NOMO-1 (cell line): Measurements from ENCODE around the gene SPTBN1.
A peak's percentile ranks its signal among the peaks of the same experiment; 100 is the strongest.

ENCODE experiments used
- DNase-seq, 2 experiments: peaks; one replicate each; lab custom pipeline; 2025; ENCODE audit not compliant: unreplicated experiment in 2 of 2; lab: John Stamatoyannopoulos, UW

Gene SPTBN1

GRCh38 chr2:54549917-54550518, 93.9 kb downstream of the SPTBN1 start:
- no peak for DNase-seq

- DNase-seq, result no peak
Observed at GRCh38 chr2:54550547-54550946, 94.4 kb downstream of the SPTBN1 start.

GRCh38 chr2:54551123-54551756, 95.1 kb downstream of the SPTBN1 start:
- DNase-seq, result no peak

DNA sequence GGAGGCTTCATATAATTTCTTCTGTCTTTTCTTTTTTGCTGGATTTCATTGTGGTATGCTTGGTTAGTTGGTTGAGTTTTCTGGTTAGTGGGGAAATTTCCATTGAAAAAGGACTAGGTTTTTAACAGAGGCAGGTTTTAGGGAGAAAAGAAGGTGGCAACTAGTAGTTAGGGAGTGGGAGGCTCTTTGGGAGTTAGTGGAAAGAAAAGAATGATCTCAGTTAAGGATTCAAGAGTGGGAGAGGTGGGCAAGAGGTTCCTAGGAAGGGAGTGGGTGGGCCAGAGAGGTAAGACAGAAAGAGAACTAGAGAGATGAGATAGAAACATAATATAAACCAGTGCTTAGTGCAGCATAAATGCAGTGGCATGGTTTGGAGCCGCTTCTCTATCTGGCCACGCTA, 96.9 kb downstream of the SPTBN1 start:
- DNase-seq, result no peak

DNA sequence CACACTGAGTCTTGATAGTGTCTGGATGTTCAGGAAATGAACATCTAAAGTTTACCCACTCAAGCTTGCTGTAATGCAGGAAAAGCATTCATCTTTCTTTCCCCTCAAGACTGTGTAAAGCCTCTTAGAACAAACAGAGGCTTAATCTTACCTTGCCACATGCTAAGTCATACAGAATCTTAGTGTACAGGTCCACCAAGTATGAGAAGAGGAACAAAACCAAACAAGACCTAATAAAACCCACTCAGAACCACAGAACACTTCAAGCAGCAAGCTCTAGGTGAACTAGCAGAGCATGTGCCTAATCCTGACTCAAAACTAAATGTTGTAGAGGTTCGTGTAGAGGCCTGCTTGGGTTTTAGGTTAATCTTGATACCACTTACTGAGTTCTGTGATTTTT, 97.6 kb downstream of the SPTBN1 start:
- no peak for DNase-seq

DNA sequence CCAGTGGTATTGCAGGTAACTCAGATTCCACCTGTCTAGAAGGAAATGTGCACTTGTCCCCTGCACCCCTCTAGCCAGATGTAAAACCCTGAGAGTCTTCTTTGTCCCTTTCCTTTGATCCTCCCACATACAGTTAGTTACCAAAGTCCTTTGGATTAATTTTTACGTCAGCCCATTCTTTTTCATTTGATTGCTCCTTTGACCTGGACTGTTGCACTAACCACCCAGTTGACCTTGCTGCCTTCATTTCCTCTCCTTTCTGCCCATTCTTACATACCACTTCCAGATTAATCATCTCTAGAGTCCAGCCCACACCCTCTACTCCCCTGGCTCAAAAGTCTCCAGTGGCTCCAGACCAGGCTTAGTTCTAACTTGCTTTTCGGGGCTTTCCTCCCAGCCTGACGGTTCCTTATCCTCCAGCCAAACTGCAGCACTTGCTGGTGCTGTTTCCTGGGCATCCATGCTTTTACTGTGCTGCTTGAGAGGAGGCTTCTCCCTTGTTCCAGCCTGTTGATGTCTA, 99.3 kb downstream of the SPTBN1 start:
- DNase-seq, result no peak

DNA sequence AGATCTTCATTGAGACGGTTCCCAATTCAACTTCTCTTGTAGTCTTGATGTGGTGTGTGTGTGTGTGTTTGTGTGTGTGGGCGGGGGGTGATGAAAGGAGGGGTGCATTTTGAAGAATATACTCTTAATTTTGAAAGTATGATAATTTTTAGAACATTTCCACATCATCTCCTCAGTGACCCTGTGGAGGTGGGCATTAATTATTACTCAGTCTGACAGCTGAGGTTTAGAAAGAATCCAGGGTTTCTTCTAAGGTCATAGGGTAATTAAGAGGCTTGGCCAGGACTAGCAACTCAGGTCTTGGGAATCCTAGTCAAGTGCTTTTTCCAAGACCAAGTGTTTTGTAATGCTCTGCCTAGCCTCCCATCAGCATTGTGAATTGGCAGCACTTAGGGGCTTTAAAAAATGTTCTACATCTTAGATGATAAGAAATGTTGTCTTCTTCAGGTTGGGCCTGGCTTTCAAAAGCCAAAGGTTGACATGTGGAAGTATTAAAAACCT, 100.5 kb downstream of the SPTBN1 start:
- DNase-seq, result no peak

DNA sequence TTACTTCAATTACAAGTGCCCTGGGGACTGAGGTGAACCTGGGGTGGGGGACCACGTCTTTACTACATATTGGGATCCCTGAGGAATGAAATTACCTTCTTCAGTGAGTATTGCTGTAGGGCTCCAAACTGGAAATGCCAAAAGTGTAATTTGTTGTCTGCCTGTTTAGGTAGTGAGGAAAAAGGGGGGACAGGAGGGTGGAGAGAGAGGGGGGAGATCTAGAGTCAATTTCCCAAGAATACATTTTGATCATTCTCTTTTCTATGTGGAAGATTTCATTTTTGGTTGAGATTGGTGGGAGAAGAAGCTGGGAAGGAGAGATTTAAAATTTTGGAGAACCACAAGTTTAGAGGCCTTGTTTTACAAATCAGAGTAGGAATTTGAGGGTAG, 101.1 kb downstream of the SPTBN1 start:
- DNase-seq, result no peak

- DNase-seq, result peak; percentile 41 to 56
Observed at GRCh38 chr2:54557601-54558187, 101.6 kb downstream of the SPTBN1 start.

GRCh38 chr2:54558188-54559005, 102.3 kb downstream of the SPTBN1 start:
- DNase-seq, result peak; percentile 49 to 50

- DNase-seq, result peak in 1 of 2 experiments; percentile 24
Observed at GRCh38 chr2:54559006-54559445, 102.9 kb downstream of the SPTBN1 start.

DNA sequence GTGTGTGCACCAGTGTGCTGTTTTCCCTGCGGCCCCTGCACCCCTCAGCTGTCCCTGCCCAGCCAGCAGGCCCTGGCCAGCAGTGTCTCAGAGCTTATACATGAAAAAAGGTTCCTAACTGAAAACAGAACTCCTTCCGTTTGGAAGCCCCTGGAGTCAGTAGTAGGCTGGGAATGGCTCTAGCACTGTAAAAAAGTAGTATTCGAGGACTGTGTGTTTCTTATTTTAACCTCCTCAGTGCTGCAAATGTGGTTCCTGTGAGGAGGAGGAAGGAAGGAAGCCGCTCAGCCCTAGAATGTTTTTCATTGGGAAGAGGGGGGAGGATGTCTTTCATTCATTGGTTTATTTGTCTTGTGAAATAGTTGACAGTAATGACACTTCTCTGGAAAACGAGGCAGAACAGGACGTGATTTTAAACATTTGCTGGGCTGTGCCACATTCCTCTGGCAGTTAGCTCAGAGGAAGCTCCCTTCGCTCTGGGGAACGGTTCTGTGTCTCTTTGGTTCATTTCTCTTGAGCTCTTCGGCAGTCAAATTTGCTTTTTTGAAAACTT, 103.5 kb downstream of the SPTBN1 start:
- DNase-seq, result peak in 1 of 2 experiments; percentile 52

DNA sequence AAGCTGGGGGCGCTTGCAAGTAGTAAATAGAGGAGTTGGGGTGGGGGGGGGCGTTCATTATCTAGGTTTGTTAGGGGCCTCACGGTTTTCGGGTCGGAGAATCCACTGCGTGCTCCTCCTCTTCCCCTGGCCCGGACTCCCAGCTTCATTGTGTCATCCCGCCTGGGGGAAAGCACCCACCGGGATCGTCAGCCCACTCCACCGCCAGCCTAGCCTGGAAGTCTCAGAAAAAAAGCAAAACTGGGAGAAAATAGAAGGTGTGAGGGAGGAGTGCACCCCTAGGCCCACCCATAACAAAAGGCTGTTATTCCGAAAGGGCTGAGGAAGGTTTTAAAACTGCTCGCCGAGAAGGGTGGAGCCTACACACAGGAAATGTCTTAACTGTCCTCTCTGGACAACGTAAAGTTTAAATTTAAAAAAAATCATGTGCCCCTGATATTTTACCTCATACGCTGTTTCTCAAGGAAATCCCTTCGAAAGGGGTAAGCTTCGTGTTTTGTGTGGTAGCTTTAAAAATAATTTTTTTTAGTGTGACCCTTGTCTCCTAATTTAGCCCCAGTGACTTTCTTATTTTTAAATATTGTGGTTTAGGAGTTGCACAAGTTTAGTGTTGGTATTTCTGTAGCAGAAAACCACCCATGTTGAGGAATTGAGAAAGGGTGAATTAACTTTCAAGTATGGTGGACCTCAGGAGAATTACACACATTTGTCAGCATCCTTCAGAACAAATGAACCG, 104.2 kb downstream of the SPTBN1 start:
- peak; percentile 90 to 94 for DNase-seq

DNA sequence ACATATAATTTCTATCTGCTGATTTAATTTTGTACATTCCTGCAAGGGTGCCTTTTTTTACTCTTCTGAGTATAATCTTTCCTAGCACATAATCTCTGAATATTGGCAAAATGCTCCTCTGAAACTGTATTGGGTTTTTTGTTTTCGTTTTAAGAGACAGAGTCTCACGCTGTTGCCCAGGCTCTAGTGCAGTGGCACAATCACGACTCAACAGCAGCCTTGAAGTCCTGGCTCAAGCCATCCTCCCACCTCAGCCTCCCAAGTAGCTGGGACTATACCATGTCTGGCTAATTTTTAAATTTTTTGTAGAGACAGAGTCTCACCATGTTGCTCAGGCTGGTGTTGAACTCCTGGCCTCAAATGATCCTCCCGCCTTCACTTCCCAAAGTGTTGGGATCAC, 104.9 kb downstream of the SPTBN1 start:
- no peak for DNase-seq

DNA sequence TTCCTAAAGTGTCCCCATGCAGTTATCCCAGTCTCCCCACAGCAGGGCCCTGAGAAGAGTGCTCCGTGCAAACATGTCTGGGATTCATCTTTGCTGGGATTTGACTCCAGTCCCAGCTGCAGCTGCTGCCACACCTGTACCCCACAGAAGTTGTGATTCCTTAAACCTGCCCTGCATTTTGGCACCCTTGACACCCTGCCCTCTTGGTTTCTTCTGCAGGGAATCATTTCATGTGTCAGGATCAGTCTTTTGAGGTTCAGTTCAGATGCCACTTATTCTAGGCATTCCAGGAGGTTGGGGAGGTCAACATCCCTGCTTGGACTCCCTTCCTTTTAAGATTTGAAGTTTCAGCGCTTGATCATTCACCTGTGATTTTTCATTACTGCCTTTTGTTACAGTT, 108.3 kb downstream of the SPTBN1 start:
- DNase-seq, result no peak

DNA sequence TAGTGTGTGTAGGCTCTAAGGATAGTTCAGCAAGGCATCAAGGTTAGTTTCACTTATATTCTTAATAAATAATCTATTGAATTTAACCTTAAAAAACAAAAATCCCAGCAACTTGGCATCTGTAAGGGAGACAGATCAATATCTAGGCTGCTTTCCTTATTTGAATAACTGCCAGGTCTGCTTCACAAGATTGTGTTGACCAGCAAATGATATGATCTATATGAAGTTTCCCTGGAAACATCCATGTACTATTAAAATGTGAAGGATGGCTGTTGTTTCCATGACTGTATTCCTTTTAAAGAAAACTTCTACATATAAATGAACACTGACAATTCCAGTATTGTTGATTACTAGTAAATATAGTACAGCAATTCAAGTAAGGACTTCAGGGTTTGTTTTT, 109.4 kb downstream of the SPTBN1 start:
- DNase-seq, result no peak

GRCh38 chr2:54566896-54567295, 110.8 kb downstream of the SPTBN1 start:
- DNase-seq, result no peak

- DNase-seq, result no peak
Observed at GRCh38 chr2:54568876-54569321, 112.8 kb downstream of the SPTBN1 start.

DNA sequence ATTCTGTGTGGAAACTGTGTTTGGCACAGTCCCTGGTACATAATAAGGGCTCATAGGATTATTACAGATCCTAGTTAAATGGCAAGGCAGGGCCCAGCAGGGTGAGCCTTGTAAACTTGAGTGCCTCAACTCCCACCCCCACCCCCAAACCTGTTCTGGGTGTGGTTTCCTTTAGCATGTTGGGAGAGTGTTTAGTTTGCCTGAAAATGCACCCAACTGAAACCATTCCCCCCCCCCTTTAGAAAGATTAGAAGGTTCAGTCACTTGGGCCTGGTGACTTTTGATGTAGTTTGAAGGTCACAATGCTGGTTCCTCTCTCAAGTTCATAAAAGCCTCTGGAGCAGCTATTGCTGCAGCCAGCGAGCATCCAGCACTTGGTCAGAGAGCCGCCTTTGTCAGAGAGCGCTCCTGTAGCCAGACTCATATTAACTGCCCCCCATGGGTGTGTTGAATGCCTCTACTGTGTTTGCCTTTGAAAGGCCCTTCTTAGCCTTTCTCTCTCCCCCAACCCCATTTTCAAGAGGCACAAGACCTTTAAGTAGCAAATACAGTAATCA, 113.7 kb downstream of the SPTBN1 start:
- DNase-seq, result peak in 1 of 2 experiments; percentile 31
